Inferior parietal cortex (tissue), 1 donor: ENCODE measurements around the gene LRRC27.
A peak's percentile ranks its signal among the peaks of the same experiment; 100 is the strongest.

ENCODE experiments used
- DNase-seq: peaks from one replicate; pipeline ENCODE4 v3.0.0-alpha.2; 2016; ENCODE audit errors: extremely low spot score

Gene LRRC27

DNA sequence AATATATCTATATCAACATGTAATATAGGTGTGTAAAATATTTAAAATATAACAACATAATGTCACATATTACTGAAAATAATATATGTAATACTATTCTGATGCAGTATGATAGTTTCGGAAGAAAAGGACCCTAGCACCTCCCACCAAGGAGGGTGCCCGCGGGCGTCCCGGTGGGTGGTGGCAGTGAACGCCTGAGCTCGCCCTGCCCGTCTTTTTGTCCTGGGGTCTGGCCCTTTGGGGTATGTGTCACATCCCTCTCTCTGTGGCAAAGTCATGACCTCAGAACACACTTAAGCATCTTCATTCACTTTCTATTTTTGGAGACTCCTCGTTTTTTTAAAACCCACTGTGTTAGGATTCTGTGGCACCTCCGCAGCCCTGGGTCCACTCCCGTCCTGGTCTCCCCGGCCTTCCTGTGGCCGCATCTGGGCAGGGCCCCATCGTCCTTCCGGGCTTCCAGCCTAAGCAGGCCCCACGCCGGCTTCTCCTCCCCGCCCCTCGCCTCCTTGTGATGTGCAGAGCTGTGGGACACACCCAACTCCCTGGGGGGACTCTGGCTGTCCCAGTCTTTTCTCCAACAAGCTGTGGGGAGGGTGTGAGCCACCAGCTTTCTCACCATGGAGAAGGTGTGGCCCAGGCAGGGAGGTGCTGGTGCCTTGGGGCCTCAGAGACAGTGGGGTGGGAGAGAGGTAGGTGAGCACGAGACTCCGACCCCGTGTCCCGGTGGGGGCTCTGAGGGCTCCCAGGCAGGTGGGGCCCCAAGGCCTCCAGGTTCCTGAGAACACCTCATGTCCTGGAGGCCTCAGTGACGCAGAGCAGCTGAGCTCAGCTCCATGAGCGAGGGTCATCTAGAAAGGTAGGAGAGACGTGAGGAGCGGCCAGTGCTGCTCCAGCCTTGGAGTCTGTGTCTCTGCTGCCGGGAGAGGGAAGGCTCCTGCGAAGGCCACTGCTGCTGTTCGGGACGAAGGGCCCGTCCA is 81.5 kb downstream of the LRRC27 start:
- no peak for DNase-seq

DNA sequence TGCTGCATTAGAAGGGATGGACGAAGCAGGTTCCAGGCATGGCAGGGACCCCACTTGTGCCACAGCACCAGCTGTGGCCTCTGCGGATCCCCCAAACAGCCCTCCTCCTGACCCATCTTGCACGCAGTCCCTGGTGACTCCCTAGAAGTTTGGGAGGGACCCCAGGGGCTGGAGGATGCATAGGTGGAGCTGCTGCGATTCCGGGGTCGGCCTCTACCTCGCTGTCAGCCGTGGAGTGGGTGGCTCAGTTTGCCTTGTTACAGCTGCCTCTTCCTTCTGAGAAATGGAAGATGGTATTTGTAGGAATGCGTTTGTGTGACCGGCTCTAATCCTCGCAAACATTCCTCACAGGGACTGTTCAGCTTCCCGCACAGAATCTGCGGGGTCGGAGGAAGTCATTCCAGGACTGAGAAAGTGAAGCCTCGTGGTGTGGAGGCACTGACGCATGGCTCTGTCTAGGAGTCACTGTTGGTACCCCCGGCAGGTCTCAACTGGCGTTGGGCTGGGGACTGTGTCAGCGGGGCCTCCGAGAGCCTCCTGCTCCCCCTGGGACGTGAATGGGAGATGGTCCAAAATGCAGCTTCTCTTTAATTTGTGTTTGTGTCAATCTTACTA is 82.5 kb downstream of the LRRC27 start:
- DNase-seq: peak; percentile 1

DNA sequence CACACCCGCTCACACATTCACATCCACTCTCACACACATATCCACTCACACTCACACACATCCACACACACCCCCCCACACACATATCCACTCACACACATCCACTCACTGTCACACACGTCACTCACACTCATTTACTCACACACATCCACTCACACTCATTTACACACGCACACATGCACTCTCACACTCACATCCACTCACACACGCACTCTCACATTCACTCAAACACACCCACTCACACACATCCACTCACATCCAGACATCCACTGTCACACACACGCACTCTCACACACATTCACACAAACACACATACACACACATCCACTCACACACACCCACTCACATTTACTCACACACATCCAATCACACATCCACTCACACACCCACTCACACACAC is 83.3 kb downstream of the LRRC27 start:
- DNase-seq: no peak

DNA sequence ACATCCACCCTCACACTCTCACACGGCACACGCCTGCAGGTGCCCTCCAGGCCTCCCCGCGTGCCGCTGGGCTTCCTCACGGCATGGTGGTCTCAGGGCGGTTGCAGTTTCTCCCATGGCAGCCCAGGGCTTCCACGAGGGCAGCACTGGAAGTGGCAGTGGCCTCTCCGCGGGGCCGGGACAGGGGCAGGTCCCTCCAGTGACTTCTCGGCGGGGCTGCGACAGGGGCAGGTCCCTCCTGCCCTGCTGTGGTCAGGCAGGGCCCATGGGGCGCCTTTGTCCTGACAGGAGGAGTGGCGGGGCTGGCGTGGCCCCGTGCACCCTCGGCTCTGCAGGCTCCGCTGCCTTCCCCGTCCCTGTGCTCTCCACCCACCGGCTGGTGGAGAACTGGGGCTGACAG is 84.0 kb downstream of the LRRC27 start:
- no peak for DNase-seq

DNA sequence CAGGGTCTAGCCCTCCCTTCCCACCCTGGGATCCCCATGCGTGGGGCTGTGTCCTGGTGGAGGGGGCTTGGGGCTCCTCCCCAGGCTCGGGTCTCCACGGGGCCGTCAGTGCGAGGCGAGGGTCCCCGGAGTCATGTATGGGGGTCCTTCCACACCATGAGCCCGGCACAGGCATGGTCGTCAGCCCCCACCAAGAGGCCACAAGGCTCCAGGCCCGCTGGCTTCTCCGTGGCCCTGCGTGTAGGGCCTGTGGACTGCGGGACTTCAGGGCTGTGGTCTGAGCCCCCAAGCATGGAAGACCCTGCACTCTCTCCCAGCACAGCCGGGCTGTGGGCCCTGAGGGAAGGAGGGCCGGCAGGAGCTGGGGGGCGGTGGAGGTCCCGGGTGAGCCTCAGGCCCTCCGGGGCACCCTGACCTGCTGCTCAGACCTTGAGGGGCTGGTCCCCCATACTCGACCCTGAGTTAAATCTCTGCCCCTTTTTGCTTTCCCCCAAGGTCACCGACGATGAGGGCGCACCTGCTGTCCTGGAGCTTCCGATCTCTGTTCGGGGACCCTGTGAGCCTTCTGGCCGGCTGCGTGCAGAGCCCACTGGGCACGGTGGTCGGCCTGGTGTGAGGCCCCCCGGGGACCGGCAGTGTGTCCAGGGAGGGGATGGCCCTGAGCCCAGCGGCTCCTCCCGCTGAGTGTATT is 84.7 kb downstream of the LRRC27 start:
- no peak for DNase-seq

- no peak for DNase-seq
Measured at GRCh38 chr10:132417257-132417910, 85.4 kb downstream of the LRRC27 start.

GRCh38 chr10:132417957-132418441 is 86.0 kb downstream of the LRRC27 start:
- DNase-seq: no peak

GRCh38 chr10:132418527-132419416 is 86.8 kb downstream of the LRRC27 start:
- DNase-seq: no peak

DNA sequence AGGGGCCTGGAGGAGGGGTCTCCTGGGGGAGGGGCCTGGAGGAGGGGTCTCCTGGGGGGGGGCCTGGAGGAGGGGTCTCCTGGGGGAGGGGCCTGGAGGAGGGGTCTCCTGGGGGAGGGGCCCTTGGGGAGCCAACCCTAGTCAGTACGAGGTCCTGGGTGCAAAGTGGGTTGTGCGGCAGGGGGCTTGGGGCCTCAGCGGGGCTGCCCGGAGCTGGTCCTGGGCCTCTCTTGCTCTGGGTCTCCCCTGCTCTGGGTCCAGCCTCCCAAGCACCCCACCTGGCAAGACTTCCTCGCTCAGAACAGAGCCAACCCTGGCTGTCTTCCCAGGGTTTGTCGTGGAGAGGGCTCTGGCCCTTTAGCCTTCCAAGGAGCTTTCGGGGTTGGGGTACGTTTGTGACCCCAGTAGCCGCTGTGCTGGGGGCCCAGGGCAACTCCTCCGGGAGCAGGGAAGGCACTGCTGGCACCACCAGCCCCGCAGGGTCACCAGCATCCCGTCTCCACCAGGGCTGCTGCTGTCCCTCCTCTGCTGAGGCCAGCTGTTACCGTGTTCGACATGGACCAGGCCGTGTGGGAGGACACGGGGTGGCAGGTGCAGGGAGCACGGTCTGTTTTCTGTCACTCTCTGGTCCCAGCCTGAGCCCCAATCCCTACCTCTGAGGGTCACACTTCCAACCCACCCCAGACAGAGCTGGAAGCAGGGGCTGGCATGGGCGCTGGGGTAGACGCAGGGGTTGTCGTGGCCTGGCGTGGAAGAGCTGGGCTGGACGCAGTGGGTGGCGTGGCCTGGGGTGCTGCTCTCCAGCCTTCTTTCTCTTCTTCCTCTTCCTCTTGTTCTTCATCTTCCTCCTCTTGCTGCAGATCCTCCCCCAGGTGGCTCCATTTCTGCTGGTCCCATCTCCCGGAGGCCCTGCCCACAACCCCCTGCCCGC is 87.8 kb downstream of the LRRC27 start:
- DNase-seq: no peak

GRCh38 chr10:132420469-132420980 is 88.5 kb downstream of the LRRC27 start:
- no peak for DNase-seq

GRCh38 chr10:132420981-132421846 is 89.2 kb downstream of the LRRC27 start:
- no peak for DNase-seq

DNA sequence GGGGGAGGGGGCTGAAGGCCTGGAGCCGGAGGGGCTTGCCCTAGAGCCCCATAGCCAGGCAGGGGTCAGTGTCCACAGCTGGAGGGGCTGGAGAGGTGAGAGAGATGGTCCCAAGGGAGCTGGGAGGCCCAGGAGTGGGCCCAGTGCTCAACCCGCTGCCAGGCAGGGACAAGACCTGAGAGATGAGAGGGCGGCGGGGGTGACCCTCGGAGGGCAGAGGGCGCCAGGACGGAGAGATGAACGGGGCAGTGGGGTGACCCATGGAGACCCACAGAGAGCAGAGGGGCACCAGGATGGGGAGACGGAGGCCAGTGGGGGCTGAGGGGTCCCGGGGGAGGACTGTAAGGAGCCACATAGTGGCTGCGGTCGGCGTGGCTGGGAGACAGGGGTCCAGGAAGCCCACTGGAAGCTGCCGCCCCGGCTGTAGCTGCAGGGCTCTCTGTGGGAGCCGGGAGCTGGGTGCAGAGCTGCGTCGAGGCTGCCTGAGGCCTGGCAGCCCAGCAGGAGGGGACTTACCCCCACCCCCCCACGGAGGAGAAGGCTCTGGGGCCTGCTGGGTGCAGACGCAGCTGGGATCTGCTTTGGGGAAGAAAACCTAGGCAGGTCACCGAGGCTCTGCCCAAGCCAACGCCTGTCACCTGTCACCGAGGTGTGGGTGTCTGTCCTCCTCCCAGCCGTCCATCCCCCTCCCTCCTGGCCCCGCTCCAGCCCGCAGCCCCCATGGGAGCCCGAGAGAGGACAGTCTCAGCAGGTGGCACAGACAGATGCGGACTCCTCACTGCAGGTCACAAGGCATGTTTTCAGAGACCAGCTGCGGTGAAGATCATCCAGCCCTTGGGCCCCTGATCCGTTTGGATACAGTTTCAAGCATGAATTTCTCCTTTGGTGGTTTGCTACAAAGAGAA is 90.1 kb downstream of the LRRC27 start:
- DNase-seq: no peak

DNA sequence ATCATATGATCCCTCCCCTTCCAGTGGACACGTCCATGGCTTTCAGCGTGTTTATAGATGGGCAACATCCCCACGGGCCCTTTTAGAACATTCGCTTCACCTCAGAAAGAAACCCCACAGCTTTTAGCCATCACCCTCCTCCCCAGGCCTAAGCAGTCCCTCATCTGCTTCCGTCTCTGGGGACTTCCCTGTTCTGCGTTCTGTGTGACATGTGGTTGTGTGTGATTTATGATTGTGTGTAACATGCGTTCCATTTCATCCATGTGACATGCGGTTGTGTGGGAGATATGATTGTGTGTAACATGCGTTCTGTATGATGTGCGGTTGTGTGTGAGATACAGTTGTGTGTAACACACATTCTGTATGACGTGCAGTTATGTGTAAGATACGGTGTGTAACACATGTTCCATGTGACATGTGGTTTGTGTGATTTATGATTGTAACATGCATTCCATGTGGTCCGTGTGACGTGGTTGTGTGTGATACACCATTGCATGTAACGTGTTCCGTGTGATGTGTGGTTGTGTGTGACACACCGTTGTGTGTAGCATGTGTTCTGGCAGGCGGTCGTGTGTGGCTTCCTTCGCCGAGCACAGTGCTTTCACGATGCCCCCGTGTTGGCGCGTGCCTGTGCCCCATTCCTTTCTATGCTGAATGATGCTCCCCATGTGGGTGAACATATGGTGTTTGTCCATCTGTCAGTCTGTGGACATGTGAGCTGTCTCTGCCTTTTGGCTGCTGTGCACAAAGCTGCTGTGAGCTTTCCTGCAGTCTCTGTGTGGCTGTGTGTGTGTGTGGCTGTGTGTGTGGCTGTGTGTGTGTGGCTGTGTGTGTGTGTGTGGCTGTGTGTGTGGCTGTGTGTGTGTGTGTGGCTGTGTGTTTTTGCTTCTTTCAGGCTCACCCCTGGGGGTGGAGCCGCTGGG is 91.2 kb downstream of the LRRC27 start:
- DNase-seq: peak; percentile 19

- peak; percentile 34 for DNase-seq
Measured at GRCh38 chr10:132423966-132424861, 92.2 kb downstream of the LRRC27 start.
